Measurements from ENCODE around the gene DCT.

The DCT gene

GRCh38 chr13:94454334-94454733, 25.1 kb downstream of the DCT start:
- DNase-seq (ENCODE audit: low spot score): no peak

- DNase-seq (ENCODE audit: low spot score): no peak
Measured at GRCh38 chr13:94444826-94445225, 34.7 kb downstream of the DCT start.

- DNase-seq (ENCODE audit: low spot score): peak; percentile 38
Measured at GRCh38 chr13:94435604-94436226, 43.8 kb downstream of the DCT start.

- no peak for DNase-seq (ENCODE audit: low spot score)
Measured at GRCh38 chr13:94433055-94433961, 46.2 kb downstream of the DCT start.

GRCh38 chr13:94431987-94432386, 47.5 kb downstream of the DCT start:
- DNase-seq (ENCODE audit: low spot score): no peak

- DNase-seq (ENCODE audit: low spot score): no peak
Measured at GRCh38 chr13:94431574-94431973, 47.9 kb downstream of the DCT start.

- no peak for DNase-seq (ENCODE audit: low spot score)
Measured at GRCh38 chr13:94427313-94427953, 52.0 kb downstream of the DCT start.

- no peak for DNase-seq (ENCODE audit: low spot score)
Measured at GRCh38 chr13:94419925-94420305, 59.6 kb downstream of the DCT start.

- DNase-seq (ENCODE audit: low spot score): no peak
Measured at GRCh38 chr13:94419304-94419924, 60.1 kb downstream of the DCT start.

GRCh38 chr13:94417294-94417693, 62.2 kb downstream of the DCT start:
- no peak for DNase-seq (ENCODE audit: low spot score)

- DNase-seq (ENCODE audit: low spot score): no peak
Measured at GRCh38 chr13:94416454-94417080, 62.9 kb downstream of the DCT start.

GRCh38 chr13:94415500-94416237, 63.8 kb downstream of the DCT start:
- no peak for DNase-seq (ENCODE audit: low spot score)

GRCh38 chr13:94414708-94415107, 64.8 kb downstream of the DCT start:
- no peak for DNase-seq (ENCODE audit: low spot score)

- no peak for DNase-seq (ENCODE audit: low spot score)
Measured at GRCh38 chr13:94414141-94414540, 65.3 kb downstream of the DCT start.

- DNase-seq (ENCODE audit: low spot score): no peak
Measured at GRCh38 chr13:94413598-94413944, 65.9 kb downstream of the DCT start.

GRCh38 chr13:94412870-94413597, 66.4 kb downstream of the DCT start:
- no peak for DNase-seq (ENCODE audit: low spot score)

- no peak for DNase-seq (ENCODE audit: low spot score)
Measured at GRCh38 chr13:94411747-94412146, 67.7 kb downstream of the DCT start.

- no peak for DNase-seq (ENCODE audit: low spot score)
Measured at GRCh38 chr13:94408314-94409036, 71.0 kb downstream of the DCT start.

GRCh38 chr13:94400874-94401273, 78.6 kb downstream of the DCT start:
- DNase-seq (ENCODE audit: low spot score): no peak

GRCh38 chr13:94399812-94400211, 79.7 kb downstream of the DCT start:
- no peak for DNase-seq (ENCODE audit: low spot score)
